ENCODE measurements around the gene TNXB. TPM values are rescaled to one million over a fixed set of nuclear protein-coding genes. Genes with fewer than 3 reads are reported as not detected.

Gene TNXB
- total and polyA plus RNA-seq, 11 donors = 17.8 to 234 (median 51.8) TPM

DNA sequence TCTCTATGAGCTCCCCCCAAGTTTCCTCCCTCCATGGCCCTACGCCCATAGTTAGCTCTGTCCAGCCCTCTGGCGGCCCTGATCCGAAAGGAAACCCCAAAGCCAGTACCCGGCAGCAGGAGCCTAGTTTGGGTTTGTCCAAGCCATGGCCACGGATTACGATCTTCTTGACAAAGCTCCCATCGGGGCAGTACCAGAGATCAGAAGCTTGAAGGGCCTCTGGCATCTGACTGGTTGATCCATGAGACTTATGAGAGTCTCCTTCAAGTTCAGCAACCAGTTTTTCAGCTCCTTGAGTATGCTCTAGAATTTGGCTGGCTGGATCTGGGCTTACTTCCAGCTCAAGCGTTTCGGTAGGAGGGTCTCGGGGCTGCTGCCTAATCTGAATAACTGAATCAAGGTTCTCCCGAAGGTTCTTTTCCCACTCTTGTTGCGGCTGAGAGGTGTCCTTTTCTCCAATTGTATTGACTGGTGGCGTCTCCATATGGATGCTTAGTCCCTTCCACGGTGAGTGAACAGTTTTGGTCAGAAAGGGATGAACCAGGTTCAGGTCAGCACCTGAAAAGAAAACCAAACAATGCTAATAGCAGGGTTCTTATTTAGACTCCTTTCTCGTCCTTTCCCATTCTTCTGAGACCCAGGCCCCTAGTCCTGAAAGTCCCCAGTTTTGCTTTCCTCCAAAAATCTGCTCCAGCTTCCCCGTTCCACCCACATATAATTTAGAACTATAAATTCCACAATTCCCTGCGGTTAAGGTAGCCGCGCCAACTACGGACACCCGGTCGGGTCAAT, 20.4 kb upstream of the TNXB start:
- TF ChIP-seq, protein P1, sequence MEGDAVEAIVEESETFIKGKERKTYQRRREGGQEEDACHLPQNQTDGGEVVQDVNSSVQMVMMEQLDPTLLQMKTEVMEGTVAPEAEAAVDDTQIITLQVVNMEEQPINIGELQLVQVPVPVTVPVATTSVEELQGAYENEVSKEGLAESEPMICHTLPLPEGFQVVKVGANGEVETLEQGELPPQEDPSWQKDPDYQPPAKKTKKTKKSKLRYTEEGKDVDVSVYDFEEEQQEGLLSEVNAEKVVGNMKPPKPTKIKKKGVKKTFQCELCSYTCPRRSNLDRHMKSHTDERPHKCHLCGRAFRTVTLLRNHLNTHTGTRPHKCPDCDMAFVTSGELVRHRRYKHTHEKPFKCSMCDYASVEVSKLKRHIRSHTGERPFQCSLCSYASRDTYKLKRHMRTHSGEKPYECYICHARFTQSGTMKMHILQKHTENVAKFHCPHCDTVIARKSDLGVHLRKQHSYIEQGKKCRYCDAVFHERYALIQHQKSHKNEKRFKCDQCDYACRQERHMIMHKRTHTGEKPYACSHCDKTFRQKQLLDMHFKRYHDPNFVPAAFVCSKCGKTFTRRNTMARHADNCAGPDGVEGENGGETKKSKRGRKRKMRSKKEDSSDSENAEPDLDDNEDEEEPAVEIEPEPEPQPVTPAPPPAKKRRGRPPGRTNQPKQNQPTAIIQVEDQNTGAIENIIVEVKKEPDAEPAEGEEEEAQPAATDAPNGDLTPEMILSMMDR (IDR thresholded peaks at IDR 0.05) = no peak
- TF ChIP-seq POLR2A (IDR thresholded peaks at IDR 0.05) = no peak
- peak overlapping the region; percentile 51 to 95 (median 88) for H3K27ac ChIP-seq
- H3K36me3 ChIP-seq = peaks cover 0 to 27% (median 22%) of the 10 kb centered on the region in 9 donors
- 22 to 39% (median 35%) methylated on average over 16 to 22 of the region's 22 CpGs for WGBS, 4 donors
- H3K27me3 ChIP-seq = no peaks in the 10 kb centered on the region
- intact Hi-C loops (cut with DNase I) = loop anchor here in 6 of 10 donors (1.0 to 5.0 kb wide), 8 partner anchors 23 to 843 kb away; partner anchors contain the start of genes AGPAT1 (in 3 of the 6), RNF5 (in 2 of the 6), GPSM3 (in 1 of the 6) and PBX2 (in 1 of the 6)
- peaks cover 11 to 38% (median 25%) of the 10 kb centered on the region in 12 donors for H3K4me1 ChIP-seq
- no peaks in the 10 kb centered on the region for H3K9me3 ChIP-seq
- DNase-seq (peak in 1 of 5 donors; percentile 87), ATAC-seq (peak; percentile 9 to 60 (median 54))
- H3K4me3 ChIP-seq = peak overlapping the region; percentile 48 to 100 (median 68)

DNA sequence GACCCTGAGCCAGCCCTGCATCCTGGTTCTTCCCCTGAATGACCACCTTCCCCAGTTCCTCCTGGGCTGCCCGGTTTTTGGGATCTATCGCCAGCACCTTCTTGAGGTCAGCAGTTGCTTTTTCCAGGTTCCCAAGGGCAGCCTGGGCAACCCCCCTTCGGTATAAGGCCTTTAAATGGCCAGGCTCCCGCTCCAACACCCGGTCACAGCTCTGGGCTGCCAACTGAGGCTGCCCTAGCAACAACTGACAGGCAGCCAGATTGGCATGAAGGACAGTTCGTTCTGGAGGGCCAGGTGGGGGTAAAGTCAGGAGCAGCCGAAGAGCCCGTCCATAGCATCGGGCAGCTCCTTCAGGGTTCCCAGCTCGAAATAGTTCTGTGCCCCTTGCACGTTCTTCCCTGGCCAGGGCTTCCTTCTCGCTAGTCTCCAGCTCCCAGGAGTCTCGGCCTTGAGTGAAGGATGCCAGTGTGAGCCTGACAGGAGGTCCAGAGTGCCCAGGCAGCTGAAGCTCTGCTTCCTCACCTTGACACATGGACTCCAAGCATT, 19.7 kb upstream of the TNXB start:
- peak overlapping the region in 9 of 12 donors; percentile 56 to 95 (median 89) for H3K27ac ChIP-seq
- peak in 1 of 5 donors; percentile 44 for DNase-seq
- H3K9me3 ChIP-seq = no peaks in the 10 kb centered on the region
- no peaks in the 10 kb centered on the region for H3K27me3 ChIP-seq
- WGBS, 4 donors = 86 to 90% (median 87%) methylated on average over 8 to 13 of the region's 13 CpGs
- no peak for ATAC-seq
- H3K36me3 ChIP-seq = peaks cover 0 to 33% (median 29%) of the 10 kb centered on the region in 9 donors
- H3K4me1 ChIP-seq = peaks cover 11 to 38% (median 25%) of the 10 kb centered on the region in 12 donors
- intact Hi-C loops (cut with DNase I) = loop anchor here in 4 of 10 donors (1.0 to 5.0 kb wide), 6 partner anchors 25 to 843 kb away; partner anchors contain the start of genes PPT2 (in 2 of the 4), AGPAT1 (in 1 of the 4), GPSM3 (in 1 of the 4) and PBX2 (in 1 of the 4)
- no peak for TF ChIP-seq POLR2A (IDR thresholded peaks at IDR 0.05)
- TF ChIP-seq, protein P1 (IDR thresholded peaks at IDR 0.05) = no peak
- H3K4me3 ChIP-seq = peak overlapping the region in 11 of 12 donors; percentile 48 to 100 (median 79)

DNA sequence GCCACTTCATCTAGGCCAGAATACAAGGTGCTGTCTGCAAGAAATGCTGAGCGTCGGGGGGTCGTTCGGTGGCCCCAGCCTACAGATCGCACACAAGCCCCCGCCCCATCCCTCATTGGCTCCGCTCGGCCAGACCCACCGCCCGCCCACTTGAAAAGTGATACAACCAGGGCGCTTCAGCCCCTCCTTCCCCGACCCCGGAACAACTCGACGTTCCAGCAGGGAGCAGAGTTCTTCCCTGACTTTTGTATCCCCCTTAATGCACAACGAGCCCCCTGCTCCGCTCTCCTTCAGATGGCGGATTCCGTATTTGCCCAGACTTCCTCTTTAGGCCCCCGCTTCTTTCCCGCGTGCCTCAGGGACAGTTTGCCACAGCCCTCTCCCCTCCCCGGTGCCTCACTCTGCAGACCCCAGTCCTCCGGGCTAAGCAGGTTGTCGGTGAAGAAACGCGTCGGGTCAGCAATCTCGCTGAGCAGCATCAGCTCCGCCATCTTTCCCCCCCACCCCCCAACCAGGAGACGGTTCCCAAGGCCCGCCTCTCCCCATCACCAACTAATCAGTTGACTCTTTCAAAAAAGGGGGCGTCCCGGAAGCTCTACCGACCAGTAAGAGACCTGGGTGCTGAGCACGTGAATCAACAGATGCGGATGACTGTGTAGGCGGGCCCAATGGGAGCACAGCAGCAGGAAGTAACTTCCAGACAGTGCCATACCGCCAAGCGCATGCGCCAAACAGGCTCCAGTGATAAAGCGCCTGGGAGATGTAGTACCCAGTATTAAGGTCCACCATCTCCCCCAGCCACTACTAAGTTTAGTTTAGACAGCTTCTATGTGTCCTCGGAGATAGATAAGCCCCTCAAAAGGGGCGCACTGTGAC, 18.8 kb upstream of the TNXB start, which contains the start of gene ATF6B:
TSS of gene ATF6B (minus strand) at position 530 of the 876 bp plus-strand sequence. CDS start at position 491, 39 bp downstream.
- Histone ChIP-seq H3K27me3 (no peaks in the 10 kb centered on the region), H3K27ac (peak within 1 kb of the TSS in 11 of 12 donors; percentile 82 to 94 (median 89)), H3K4me1 (peaks cover 11 to 38% (median 25%) of the 10 kb centered on the region in 12 donors), H3K9me3 (no peaks in the 10 kb centered on the region), H3K36me3 (peaks cover 0 to 42% (median 37%) of the 10 kb centered on the region in 9 donors), H3K4me3 (peak within 1 kb of the TSS; percentile 61 to 100 (median 84))
- peak; percentile 98 to 100 (median 99) for DNase-seq
- ATAC-seq = peak; percentile 93 to 97 (median 96)
- peak in 1 of 2 donors; percentile 43 for TF ChIP-seq POLR2A (IDR thresholded peaks at IDR 0.05)
- TF ChIP-seq, protein P1 (IDR thresholded peaks at IDR 0.05) = no peak
- whole genome bisulfite sequencing, 4 donors = 0 to 1% (median 0%) methylated on average over 40 to 44 of the region's 44 CpGs
- intact Hi-C loops (cut with DNase I) = loop anchor here in 4 of 10 donors (1.0 to 5.0 kb wide), 6 partner anchors 26 to 844 kb away; partner anchors contain the start of genes PPT2 (in 2 of the 4), AGPAT1 (in 1 of the 4), GPSM3 (in 1 of the 4) and PBX2 (in 1 of the 4)
